ENCODE measurements around the gene MYCBP2.
"Not testable (repeated sequence)": the region's sequence is repeated elsewhere in the genome, so short reads cannot be mapped to it uniquely, and the experiment has no call there.

Gene MYCBP2

DNA sequence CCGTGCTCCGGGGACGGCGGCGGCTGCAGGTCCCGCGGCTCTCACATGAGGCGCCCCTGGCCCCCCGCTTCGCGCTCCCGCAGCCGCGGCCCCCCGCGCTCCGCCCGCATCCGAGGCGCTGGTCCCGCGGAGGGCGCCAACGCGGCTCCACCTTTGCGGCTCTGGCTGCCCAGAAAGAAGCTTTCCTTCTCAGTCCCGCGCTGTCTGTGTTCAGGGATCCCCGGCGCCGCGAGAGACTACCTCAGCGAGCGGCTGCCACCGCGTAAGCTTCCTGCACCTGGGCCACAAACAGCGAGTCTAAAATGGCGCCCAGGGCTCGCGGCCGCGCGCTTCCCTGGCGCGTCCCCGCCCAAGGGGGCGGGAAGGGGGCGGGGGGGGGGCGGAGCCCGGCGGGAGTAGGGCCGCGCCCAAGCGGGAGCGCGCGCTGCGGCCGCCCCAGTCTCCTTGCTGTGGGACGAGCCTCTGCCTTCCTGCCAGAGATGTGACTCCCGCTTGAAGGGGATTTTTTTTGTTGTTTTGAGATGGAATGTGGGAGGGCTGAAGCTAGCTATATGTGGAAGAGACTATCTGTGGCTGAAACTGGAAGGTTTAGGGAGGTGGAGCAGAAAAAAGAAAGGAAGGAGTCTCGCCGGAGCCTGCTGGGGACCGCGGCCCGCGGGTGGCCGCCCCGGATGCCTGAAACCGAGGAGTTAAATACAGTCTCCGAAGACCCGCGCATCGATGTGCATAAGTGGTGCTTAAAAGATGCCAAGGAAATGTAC, 299.9 kb downstream of the MYCBP2 start, which contains the start of gene FBXL3:
TSS of gene FBXL3 (minus strand) at position 299 of the 761 bp plus-strand sequence. CDS start 5,299 bp downstream, outside the sequence.
- DNase-seq: peak; percentile 86

DNA sequence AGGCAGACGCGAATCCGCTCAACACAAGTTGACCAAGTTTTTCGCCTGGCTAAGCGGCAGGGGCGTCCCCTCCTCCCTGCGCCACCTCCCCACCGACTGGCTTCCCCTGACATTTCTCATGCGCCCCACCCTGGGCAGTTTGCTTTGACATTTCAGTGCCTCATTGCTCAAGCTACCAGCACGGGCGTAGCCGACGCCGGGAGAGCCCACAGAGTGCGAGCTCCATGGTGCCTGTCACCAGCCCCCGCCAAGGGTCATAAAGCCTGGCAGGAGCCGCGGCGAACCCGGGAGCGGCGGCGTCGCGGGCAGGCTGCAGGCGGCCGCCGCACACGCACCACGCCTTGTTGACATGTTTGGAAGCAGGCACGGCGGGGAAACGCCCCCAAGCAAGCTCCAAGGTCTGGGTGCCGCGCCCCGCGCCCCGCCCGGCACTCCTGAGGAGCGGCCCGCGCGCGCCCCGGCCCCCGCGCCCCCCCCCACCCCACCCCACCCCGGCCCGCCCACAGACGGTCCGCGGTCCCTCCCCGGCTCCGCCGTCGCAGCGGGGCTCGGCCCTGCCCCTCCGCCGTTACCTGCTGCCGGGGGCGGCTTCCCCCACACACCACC, 300.5 kb downstream of the MYCBP2 start:
- peak; percentile 77 for DNase-seq

DNA sequence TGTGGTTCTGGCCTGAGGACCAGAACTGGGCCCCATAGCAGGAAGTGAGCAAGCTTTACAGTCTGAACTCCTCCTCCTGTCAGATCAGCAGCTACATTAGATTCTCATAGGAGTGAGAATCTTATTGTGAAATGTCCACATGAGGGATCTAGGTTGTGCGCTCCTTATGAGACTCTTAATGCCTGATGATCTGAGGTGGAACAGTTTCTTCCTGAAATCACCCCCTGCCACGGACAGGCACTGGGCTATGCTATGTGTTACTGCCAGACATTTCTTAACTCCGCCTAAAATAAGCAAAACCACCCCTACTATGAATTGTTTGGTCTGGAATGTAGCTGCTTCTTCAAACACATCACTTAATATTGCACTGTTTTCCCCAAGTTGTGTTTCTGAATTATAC, 304.6 kb downstream of the MYCBP2 start:
- peak; percentile 77 for DNase-seq

DNA sequence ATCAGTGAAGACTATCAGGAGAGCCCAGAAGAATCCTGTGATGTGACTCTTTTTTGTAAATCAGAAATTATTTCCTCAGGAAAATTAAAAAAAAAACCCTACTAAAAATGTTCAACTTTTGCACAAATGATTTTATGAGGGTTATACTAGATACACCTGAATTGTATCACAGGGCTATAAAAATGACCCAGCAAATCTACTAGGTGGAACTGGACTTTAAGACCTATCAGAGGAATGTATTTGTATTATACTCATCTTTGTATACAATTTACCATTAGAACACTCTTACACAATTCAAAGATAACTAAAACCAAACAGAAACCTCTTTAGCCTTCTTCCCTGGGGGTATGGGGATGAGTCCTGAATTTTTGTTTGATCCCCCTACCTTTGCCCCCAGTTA, 307.1 kb downstream of the MYCBP2 start:
- DNase-seq: no peak

DNA sequence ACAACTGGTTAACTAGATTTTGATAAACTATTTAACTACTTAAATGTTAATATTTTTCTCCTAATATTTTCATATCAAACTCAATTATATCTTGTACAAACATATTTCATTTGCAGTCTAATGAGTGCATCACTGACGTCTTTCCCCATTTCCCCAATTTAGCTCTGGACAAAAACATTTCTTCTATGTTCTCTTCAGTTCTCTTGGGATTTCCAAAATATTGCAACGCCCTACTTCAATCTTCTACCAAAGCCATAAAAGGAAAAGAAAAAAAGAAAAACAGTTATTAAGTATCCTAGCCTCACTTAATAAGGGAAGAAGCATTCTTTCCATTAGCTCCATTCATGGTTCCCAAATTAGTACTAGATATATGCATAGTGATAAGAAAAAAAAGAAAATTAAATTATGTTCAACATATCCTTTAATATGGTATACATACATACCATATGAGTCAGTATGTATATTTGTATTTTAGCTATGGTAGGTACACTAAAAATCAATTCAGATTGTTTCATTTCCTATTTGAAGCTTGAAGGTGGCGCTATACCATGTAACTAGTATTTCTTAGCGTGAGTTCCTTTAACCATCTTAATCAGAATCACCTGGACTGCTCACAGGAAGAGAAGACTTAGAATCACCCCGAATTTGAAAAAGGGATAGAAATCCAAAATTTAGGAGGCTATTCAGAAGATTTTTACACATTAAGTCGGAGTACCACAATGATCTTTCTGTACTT, 309.8 kb downstream of the MYCBP2 start:
- DNase-seq: no peak

DNA sequence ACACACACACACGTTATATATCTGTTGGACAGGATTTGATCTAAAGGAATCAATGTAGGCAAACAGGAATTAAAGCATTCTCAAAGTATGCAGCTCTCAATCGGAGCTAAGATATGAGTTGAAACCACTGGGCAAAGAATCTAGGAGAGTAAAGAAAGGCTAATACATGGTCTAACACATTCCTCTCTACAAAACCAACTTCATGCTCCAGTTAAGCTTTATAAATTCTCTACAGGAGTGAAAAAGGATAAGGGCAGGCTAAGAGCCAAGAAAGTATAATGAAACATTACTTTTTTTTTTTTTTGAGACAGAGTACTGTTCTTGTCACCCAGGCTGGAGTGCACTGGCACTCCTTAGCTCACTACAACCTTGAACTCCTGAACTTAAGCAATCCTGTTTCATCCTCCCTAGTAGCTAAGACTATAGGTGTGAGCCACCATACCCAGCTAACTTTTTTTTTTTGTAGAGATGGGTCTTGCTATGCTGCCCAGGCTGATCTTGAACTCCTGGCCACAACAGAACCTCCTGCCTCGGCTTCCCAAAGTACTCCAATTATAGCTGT, 310.6 kb downstream of the MYCBP2 start:
- DNase-seq: no peak

DNA sequence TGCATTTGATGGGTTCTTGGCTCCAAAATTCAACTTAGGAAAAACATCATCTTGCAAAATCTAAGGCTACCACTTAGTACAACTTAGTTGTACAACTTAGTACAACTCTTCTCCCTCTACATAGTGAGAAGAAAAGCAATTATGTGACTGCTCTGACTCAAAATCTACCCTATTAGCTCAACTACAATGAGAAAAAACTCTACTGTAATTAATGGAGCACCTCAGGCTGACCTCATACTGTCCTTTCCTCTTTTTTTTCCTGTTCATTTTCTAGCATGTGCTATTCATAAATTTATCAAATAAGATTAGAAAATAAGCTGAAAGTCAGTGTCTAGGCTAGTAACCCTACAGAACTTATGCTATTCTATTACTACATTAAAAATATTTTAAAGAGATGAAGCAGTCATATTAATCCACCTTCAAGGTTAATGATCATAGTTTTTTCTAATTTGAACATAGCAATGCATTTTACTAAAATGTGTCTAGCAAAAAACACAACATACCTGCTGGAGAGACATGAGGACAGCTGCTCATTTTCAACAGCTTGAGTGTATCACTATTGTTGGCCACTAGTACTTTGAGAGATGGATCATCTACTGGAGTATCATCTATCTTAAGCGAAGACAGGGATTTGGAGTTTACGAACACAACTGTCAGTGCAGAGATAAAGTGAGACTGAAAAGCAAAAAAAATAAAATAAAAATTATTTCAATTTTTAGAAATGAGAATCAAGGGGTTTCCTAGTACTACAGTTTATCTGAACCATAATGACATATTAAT, 311.8 kb downstream of the MYCBP2 start:
- DNase-seq: no peak

DNA sequence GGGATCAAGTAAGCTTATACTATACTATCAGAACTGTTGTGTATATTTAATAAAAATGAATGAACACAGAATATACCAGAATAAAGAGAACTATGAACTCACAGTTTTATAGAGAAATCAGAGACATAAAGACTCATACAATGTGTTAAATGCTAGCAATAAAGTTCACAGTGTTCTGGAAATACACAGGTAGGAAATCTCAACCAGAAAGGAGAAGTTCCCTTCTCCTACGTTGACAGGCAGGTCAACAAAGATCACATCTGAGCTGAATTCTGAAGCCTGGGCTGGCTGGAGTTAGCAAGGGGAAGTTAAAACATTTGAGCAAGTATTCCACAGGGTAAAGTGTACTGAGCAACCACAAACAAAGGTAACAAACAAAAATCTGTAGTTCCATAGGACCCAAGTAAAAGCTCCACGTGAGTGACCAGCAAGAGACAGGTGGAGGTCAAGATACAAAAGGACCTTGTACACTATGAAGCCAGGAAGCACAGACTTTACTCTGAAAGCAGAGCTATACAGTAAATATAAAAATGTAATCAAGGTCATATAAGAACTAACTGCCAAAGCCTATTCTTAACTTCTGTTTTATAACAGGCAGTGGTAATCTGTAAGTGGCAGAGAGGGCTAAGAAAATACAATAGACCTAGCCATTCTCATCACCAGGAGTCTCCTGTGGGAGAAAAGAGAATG, 312.9 kb downstream of the MYCBP2 start:
- DNase-seq: no peak

DNA sequence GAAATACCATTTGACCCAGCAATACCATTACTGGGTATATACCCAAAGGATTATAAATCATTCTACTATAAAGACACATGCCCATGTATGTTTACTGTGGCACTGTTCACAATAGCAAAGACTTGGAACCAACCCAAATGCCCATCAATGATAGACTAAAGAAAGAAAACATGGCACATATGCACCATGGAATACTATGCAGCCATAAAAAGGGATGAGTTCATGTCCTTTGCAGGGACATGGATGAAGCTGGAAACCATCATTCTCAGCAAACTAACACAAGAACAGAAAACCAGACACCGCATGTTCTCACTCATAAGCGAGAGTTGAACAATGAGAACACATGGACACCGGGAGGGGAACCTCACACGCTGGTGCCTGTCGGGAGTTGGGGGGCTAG, 317.2 kb downstream of the MYCBP2 start:
- DNase-seq: not testable (repeated sequence)

DNA sequence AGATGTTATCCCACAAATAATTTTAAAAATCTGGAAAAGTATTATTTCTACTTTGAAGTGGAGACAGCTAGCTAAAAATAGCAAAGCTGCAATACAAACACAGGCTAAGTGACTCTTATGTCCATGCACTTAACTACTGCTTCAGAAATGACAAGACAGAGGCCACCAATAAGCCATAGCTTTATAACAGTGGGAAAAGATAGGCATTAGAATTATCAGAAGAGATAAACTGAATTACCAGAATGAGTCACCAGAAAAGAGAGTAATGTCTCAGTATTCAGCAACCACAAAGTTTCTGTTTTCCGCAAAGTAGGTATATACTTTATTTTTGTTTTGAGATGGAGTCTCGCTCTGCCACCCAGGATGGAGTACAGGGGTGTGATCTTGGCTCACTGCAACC, 317.9 kb downstream of the MYCBP2 start:
- DNase-seq: no peak

DNA sequence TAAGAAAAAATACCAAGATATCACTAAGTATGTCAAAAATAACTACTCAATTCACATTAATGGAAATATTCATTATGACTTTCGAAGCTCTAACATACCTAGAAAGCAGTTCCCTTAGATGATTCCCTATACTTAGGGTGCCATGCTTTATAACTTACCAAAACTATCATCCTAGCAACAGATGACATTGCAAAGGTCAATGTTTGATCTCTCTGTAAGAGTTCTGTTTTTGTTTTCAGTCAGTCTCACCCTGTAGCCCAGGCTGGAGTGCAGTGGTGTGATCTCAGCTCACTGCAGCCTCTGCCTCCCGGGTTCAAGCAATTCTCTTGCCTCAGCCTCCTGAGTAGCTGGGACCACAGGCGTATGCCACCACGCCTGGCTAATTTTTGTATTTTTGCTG, 318.6 kb downstream of the MYCBP2 start:
- DNase-seq: not testable (repeated sequence)

DNA sequence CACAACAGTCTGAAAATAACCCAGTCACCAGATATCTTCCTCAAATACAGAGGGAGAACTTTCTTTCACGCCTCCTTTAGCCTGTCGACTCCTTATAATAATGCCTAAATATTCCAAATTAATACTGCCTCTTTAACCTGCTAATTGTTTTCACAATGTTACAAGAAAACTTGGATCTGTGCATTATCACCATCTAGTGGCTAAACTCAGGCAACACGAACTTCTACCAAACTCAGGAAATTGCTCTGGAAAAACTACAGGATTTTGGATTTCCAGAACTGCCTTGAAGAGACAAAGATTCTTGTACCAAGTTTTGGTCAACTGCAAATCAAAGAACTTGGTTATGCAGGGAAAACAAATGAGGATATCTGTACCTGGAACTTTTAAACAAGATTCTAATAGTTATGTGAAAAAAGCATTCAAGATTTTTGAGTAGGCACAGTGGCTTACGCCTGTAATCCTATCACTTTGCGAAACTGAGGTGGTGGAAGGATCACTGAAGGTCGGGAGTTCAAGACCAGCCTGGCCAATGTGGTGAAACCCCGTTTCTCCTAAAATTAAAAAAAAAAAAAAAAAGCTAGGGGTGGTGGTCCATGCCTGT, 324.2 kb downstream of the MYCBP2 start:
- DNase-seq: no peak

DNA sequence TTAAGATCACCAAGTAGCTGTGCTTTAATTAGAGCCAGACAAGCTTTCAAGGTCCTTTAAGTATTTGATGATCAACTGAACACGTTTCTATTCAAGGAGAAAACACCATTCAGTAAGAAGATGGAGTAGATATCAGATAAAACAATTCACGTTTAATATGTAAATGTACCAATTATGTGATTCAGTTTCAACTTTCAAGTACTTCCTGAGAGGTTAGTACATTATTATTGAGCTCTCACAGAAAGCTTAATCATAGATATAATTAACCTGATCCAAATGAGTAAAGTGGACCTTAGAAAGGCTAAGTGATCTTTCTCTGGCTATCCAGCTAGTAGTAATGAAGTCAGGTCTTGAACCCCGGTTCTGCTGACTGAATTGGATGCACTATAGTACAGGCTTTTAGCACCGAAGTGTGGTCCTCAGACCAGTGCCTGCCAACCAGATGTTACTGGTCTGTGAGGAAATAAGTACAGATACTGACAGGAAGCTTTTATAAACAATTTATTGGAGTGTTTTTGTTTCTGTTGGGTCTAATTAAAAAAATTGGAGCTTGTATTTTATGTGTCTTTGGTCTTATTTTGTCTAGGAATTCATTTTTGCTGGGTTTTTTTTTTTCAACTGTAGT, 324.8 kb downstream of the MYCBP2 start:
- DNase-seq: no peak

DNA sequence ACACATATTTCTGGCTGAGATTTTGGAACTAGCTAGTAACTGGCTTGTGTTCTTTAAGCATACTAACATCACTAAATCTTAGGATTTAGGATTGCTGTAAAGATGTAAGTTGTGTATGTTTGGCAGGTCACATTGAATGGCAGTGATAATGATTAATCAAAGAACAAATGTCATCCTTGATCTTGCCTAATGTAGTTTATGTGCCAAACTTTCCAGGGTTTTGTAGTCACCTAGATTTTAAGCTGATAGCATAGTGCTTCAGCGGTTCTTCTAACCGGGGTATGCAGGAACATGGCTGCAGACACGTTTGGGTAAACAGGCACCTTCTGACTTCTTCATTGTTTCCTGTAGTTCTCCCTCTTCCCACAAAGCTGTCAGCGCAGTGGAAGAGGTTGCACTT, 325.4 kb downstream of the MYCBP2 start:
- DNase-seq: no peak

DNA sequence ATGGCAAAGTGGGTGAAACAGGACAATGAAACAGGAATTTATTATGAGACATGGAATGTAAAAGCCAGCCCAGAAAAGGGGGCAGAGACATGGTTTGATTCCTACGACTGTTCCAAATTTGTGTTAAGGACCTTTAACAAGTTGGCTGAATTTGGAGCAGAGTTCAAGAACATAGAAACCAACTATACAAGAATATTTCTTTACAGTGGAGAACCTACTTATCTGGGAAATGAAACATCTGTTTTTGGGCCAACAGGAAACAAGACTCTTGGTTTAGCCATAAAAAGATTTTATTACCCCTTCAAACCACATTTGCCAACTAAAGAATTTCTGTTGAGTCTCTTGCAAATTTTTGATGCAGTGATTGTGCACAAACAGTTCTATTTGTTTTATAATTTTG, 326.4 kb downstream of the MYCBP2 start:
- DNase-seq: no peak
